SK-N-SH treated with all-trans-retinoic acid at 6 μM for 48 hours (cell line): ENCODE results near the gene GRIP1.

ENCODE experiments used
- CSDC2 ChIP-seq: fragments of 250-450 bp; sonication (Bioruptor Pico); IDR thresholded peaks from 2 replicates; pipeline ENCODE4 v1.5.0; 2020; ENCODE audit warnings: mild to moderate bottlenecking, moderate library complexity
- ISL1 ChIP-seq: fragments of 250-450 bp; sonication (Bioruptor Pico); IDR thresholded peaks from 2 replicates; pipeline ENCODE4 v2.1.2; 2022; ENCODE audit warnings: mild to moderate bottlenecking, moderate library complexity
- PPARA ChIP-seq: fragments of 250-450 bp; sonication (Bioruptor Pico); IDR thresholded peaks from 2 replicates; pipeline ENCODE4 v1.5.0; 2020; ENCODE audit warnings: mild to moderate bottlenecking, borderline replicate concordance
- TOX ChIP-seq: fragments of 250-450 bp; sonication (Bioruptor Pico); IDR thresholded peaks from 2 replicates; pipeline ENCODE4 v1.8.0; 2021; ENCODE audit warnings: mild to moderate bottlenecking, moderate library complexity, borderline replicate concordance
- ZC3H10 ChIP-seq: fragments of 250-450 bp; sonication (Bioruptor Pico); IDR thresholded peaks from 2 replicates; pipeline ENCODE4 v1.5.1; 2021; ENCODE audit warnings: mild to moderate bottlenecking, moderate library complexity
- ZFP3 ChIP-seq: fragments of 250-450 bp; sonication (Bioruptor Pico); IDR thresholded peaks from 2 replicates; pipeline ENCODE4 v1.5.0; 2020; ENCODE audit warnings: mild to moderate bottlenecking, moderate library complexity
- TF ChIP-seq, protein P1 (sequence below): fragments of 250-450 bp; sonication (Bioruptor Pico); IDR thresholded peaks from 2 replicates; pipeline ENCODE4 v1.8.0; 2020; ENCODE audit warnings: mild to moderate bottlenecking, moderate library complexity, borderline replicate concordance
- TF ChIP-seq, protein P2 (sequence below): fragments of 250-450 bp; sonication (Bioruptor Pico); IDR thresholded peaks from 2 replicates; pipeline ENCODE4 v1.5.0; 2020; ENCODE audit warnings: mild to moderate bottlenecking, moderate library complexity

DNA sequence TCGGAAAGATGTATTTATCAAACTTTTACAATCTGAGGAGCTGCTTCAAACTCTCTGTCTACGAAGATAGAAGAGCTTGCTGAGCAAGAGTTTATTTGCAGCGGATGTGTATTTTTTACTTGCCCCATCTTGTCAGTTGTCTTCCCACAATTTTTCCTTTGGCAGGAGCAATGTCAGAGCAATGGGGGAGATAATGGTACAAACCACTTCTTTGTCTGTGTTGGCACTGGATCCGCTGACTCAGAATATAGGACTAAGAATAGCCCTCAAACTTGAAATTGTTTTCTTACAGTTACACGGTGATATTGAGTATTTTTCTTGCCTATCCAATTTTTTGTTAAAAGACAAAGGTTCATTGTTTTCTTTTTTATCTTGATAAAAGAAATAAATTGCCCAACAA is 348.9 kb downstream of the GRIP1 start:
- TF ChIP-seq PPARA (CRISPR knock-in tag) (no peak), CSDC2 (CRISPR knock-in tag) (no peak), ZFP3 (CRISPR knock-in tag) (no peak), ZC3H10 (no peak), ISL1 (CRISPR knock-in tag) (no peak), TOX (CRISPR knock-in tag) (no peak)
- TF ChIP-seq, protein P1, sequence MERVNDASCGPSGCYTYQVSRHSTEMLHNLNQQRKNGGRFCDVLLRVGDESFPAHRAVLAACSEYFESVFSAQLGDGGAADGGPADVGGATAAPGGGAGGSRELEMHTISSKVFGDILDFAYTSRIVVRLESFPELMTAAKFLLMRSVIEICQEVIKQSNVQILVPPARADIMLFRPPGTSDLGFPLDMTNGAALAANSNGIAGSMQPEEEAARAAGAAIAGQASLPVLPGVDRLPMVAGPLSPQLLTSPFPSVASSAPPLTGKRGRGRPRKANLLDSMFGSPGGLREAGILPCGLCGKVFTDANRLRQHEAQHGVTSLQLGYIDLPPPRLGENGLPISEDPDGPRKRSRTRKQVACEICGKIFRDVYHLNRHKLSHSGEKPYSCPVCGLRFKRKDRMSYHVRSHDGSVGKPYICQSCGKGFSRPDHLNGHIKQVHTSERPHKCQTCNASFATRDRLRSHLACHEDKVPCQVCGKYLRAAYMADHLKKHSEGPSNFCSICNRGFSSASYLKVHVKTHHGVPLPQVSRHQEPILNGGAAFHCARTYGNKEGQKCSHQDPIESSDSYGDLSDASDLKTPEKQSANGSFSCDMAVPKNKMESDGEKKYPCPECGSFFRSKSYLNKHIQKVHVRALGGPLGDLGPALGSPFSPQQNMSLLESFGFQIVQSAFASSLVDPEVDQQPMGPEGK (CRISPR knock-in tag), result no peak
- TF ChIP-seq, protein P2, sequence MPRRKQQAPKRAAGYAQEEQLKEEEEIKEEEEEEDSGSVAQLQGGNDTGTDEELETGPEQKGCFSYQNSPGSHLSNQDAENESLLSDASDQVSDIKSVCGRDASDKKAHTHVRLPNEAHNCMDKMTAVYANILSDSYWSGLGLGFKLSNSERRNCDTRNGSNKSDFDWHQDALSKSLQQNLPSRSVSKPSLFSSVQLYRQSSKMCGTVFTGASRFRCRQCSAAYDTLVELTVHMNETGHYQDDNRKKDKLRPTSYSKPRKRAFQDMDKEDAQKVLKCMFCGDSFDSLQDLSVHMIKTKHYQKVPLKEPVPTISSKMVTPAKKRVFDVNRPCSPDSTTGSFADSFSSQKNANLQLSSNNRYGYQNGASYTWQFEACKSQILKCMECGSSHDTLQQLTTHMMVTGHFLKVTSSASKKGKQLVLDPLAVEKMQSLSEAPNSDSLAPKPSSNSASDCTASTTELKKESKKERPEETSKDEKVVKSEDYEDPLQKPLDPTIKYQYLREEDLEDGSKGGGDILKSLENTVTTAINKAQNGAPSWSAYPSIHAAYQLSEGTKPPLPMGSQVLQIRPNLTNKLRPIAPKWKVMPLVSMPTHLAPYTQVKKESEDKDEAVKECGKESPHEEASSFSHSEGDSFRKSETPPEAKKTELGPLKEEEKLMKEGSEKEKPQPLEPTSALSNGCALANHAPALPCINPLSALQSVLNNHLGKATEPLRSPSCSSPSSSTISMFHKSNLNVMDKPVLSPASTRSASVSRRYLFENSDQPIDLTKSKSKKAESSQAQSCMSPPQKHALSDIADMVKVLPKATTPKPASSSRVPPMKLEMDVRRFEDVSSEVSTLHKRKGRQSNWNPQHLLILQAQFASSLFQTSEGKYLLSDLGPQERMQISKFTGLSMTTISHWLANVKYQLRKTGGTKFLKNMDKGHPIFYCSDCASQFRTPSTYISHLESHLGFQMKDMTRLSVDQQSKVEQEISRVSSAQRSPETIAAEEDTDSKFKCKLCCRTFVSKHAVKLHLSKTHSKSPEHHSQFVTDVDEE (CRISPR knock-in tag), result no peak
